Measurements from ENCODE around the gene NRP2.

DNA sequence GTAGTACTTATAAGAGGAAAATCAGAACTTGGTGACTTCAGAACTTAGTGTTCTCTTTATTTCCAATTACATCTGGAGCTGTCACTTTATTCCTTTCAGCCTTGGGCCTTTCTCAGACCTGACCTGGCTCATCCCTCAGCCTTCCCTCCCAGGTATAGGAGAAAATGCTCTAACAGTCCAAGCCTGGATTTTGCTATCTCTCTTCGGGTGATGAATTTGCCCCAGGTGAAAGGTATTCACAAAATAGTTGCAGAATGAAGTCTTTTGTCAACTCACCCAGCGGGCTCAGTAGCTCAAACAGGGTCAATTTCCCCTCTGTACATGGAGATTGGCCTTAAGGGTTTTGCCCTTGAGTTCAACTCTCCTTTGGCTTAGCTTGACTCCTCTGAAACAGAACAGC is 12.0 kb downstream of the NRP2 start:
- TF ChIP-seq, protein P1, sequence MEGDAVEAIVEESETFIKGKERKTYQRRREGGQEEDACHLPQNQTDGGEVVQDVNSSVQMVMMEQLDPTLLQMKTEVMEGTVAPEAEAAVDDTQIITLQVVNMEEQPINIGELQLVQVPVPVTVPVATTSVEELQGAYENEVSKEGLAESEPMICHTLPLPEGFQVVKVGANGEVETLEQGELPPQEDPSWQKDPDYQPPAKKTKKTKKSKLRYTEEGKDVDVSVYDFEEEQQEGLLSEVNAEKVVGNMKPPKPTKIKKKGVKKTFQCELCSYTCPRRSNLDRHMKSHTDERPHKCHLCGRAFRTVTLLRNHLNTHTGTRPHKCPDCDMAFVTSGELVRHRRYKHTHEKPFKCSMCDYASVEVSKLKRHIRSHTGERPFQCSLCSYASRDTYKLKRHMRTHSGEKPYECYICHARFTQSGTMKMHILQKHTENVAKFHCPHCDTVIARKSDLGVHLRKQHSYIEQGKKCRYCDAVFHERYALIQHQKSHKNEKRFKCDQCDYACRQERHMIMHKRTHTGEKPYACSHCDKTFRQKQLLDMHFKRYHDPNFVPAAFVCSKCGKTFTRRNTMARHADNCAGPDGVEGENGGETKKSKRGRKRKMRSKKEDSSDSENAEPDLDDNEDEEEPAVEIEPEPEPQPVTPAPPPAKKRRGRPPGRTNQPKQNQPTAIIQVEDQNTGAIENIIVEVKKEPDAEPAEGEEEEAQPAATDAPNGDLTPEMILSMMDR (IDR thresholded peaks at IDR 0.05): no peak
- no peak for TF ChIP-seq POLR2A (IDR thresholded peaks at IDR 0.05)
